Activated naive CD8-positive, alpha-beta T cell treated with anti-CD3 and anti-CD28 coated beads, Interleukin-2, amount 10 ng/mL, durations not matched to agents 7 days and 5 days (primary cell): Measurements from ENCODE around the gene ABCC9. TPM values are rescaled to one million over a fixed set of nuclear protein-coding genes. Genes with fewer than 3 reads are reported as not detected.

Source experiments
- ATAC-seq: fragments of 150-1000 bp; cut with Tn5 transposase; one replicate; pipeline ENCODE4 v1.10.0; 2021; ENCODE audit warnings: low read depth, moderate library complexity
- POLR2A ChIA-PET: fragments of 350-600 bp; sonication (Branson Sonifier 250); formaldehyde crosslinking; loops from one replicate; lab custom pipeline; 2021; ENCODE audit warnings: antibody characterized with exemption; lab: Charles Lee
- DNase-seq: peaks from one replicate; pipeline ENCODE4 v3.0.0; 2021
- H3K27ac Mint-ChIP-seq: one replicate; pipeline ENCODE4 v1.8.0; 2022; ENCODE audit warnings: mild to moderate bottlenecking, mixed read lengths
- H3K27me3 Mint-ChIP-seq: one replicate; pipeline ENCODE4 v1.8.0; 2022; ENCODE audit warnings: mild to moderate bottlenecking, moderate library complexity, mixed read lengths
- H3K36me3 Mint-ChIP-seq: one replicate; pipeline ENCODE4 v1.8.0; 2021; ENCODE audit warnings: mild to moderate bottlenecking, mixed read lengths
- H3K4me1 Mint-ChIP-seq: one replicate; pipeline ENCODE4 v1.8.0; 2021; ENCODE audit warnings: mixed read lengths
- H3K4me3 Mint-ChIP-seq: one replicate; pipeline ENCODE4 v1.8.0; 2022; ENCODE audit warnings: mild to moderate bottlenecking, moderate library complexity, mixed read lengths
- H3K9me3 Mint-ChIP-seq: one replicate; pipeline ENCODE4 v1.8.0; 2021; ENCODE audit warnings: mixed read lengths
- total RNA-seq, 2 experiments: library from RNA; stranded (reverse); gene quantifications; one replicate each; pipeline ENCODE4 v1.2.3, GENCODE V29; 2021

ABCC9 gene
- total RNA-seq, 2 experiments from 2014 or later = not detected

DNA sequence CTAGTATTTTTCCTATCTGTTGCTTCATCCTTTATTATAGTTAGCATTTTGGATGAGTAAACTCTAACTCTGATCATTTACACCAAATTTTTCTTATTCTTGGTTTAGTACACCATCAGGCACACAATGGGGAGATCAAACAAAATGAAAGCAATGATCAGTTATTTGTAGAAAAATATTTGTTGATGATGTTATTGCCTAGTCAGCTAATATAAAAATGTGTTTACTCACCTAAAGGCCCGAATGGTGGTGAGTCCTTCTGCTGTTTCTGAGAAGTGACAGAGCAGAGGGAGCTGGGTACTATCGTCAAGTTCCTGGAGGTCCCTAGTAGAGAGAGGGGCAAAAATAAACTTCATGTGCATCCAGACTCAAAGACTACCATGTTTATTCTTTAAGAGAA, 103.4 kb downstream of the ABCC9 start:
- H3K4me3 Mint-ChIP-seq = no peak overlapping the region
- H3K36me3 Mint-ChIP-seq = no peaks in the 10 kb centered on the region
- H3K27me3 Mint-ChIP-seq = no peaks in the 10 kb centered on the region
- POLR2A ChIA-PET = no interaction called here
- no peaks in the 10 kb centered on the region for H3K4me1 Mint-ChIP-seq
- ATAC-seq (no peak), DNase-seq (no peak)
- no peaks in the 10 kb centered on the region for H3K9me3 Mint-ChIP-seq
- no peak overlapping the region for H3K27ac Mint-ChIP-seq

DNA sequence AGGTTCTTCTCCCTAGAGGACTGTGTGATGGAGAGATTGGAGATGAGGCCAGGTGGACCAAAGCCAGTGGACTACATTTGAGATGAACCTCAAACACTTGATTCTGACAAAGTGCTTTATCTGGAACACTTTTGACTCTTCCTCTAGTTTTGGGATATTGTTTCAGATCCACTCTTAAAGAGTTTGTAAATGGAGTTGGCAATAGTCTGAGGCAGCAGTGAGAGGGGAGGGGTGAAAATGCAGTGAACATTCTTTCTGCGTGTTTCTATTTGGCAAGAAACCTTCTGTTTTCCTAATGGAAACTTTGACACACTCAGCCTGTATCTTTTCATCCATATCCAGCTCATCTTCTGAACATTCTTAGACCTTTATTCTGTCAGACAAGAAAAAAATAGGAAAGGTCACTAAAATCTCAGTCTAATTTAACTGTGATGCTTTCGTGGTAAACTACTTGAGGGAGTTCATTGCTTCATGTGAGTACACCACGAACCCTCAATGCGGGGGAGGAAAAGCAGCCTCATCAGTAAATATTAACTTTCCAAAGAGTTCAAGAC, 109.4 kb downstream of the ABCC9 start:
- no peak overlapping the region for H3K27ac Mint-ChIP-seq
- H3K27me3 Mint-ChIP-seq = no peaks in the 10 kb centered on the region
- ATAC-seq (no peak), DNase-seq (no peak)
- POLR2A ChIA-PET = no interaction called here
- no peaks in the 10 kb centered on the region for H3K9me3 Mint-ChIP-seq
- no peaks in the 10 kb centered on the region for H3K4me1 Mint-ChIP-seq
- H3K4me3 Mint-ChIP-seq = no peak overlapping the region
- no peaks in the 10 kb centered on the region for H3K36me3 Mint-ChIP-seq

GRCh38 chr12:21828779-21829178, 112.4 kb downstream of the ABCC9 start:
- no peaks in the 10 kb centered on the region for H3K36me3 Mint-ChIP-seq
- no peak for DNase-seq
- POLR2A ChIA-PET = no interaction called here
- H3K4me3 Mint-ChIP-seq = no peak overlapping the region
- ATAC-seq = no peak
- no peaks in the 10 kb centered on the region for H3K9me3 Mint-ChIP-seq
- no peaks in the 10 kb centered on the region for H3K27me3 Mint-ChIP-seq
- H3K4me1 Mint-ChIP-seq = no peaks in the 10 kb centered on the region
- H3K27ac Mint-ChIP-seq = no peak overlapping the region

GRCh38 chr12:21828136-21828775, 113.0 kb downstream of the ABCC9 start:
- ATAC-seq (no peak), DNase-seq (no peak)
- Mint-ChIP-seq H3K4me1 (no peaks in the 10 kb centered on the region), H3K9me3 (no peaks in the 10 kb centered on the region), H3K4me3 (no peak overlapping the region), H3K36me3 (no peaks in the 10 kb centered on the region), H3K27me3 (no peaks in the 10 kb centered on the region), H3K27ac (no peak overlapping the region)
- POLR2A ChIA-PET = no interaction called here

GRCh38 chr12:21827083-21827482, 114.1 kb downstream of the ABCC9 start:
- DNase-seq (no peak), ATAC-seq (no peak)
- Mint-ChIP-seq H3K9me3 (no peaks in the 10 kb centered on the region), H3K4me3 (no peak overlapping the region), H3K27ac (no peak overlapping the region), H3K4me1 (no peaks in the 10 kb centered on the region), H3K27me3 (no peaks in the 10 kb centered on the region), H3K36me3 (no peaks in the 10 kb centered on the region)
- POLR2A ChIA-PET = no interaction called here

DNA sequence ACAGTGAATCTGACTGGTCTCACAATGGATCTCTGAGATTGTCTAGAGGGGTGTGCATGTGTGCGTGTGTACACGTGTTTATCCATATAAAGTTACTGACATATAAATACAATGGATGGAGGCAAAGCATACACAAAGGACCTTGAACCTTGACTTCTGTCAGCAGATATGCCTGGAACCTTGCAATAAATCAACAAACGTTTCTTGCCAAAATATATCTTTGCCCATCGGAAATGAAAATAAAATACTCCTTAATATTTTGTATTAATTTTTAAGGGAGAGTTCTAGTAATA, 114.7 kb downstream of the ABCC9 start:
- ATAC-seq (no peak), DNase-seq (no peak)
- Mint-ChIP-seq H3K27ac (no peak overlapping the region), H3K4me3 (no peak overlapping the region), H3K27me3 (no peaks in the 10 kb centered on the region), H3K4me1 (no peaks in the 10 kb centered on the region), H3K36me3 (no peaks in the 10 kb centered on the region), H3K9me3 (no peaks in the 10 kb centered on the region)
- POLR2A ChIA-PET = no interaction called here

- ATAC-seq (no peak), DNase-seq (no peak)
- Mint-ChIP-seq H3K27me3 (no peaks in the 10 kb centered on the region), H3K4me1 (no peaks in the 10 kb centered on the region), H3K27ac (no peak overlapping the region), H3K36me3 (no peaks in the 10 kb centered on the region), H3K9me3 (no peaks in the 10 kb centered on the region), H3K4me3 (no peak overlapping the region)
- POLR2A ChIA-PET = no interaction called here
Observed at GRCh38 chr12:21825886-21826617, 115.2 kb downstream of the ABCC9 start.

DNA sequence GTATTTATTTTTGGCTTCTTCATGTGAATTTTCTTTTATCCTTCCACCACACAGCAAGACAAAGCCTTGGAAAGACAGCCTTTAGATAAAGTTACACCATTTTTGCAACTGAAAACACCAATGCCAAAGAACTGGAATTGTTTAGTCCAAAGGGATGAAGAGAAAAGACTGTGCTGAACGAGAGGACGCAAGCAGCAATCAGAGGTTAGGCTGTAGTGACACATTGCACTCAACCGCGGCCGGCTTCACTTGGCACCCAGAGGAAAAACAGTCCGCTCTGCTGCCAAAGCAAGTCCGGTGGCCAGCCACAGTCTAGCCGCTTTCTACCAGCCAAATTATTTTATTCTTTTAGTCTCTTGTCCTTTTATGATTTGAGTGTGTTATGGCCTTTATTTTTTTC, 117.6 kb downstream of the ABCC9 start:
- no peaks in the 10 kb centered on the region for H3K27me3 Mint-ChIP-seq
- H3K4me3 Mint-ChIP-seq = no peak overlapping the region
- no peaks in the 10 kb centered on the region for H3K9me3 Mint-ChIP-seq
- H3K27ac Mint-ChIP-seq = no peak overlapping the region
- no peak for DNase-seq
- POLR2A ChIA-PET = no interaction called here
- H3K4me1 Mint-ChIP-seq = no peaks in the 10 kb centered on the region
- no peaks in the 10 kb centered on the region for H3K36me3 Mint-ChIP-seq
- no peak for ATAC-seq

DNA sequence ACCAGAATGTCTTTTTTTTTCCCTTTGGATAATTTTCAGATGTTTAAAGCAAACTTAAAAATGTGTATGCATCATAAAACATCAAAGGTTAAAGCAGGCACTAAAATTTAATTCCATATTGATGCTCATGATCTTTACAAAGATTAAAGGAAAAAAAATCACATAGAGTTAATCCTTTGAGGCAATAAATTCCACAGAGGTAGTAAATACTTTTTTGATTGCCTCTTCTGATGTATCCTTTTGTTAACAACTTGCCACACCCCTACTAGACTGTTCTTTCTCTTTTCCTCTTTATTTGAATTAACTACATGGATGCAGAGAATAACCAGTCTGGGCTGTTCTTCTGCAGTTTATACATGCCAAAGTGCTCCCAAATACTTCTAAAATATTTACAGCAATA, 121.5 kb downstream of the ABCC9 start:
- ATAC-seq = no peak
- Mint-ChIP-seq H3K4me1 (no peaks in the 10 kb centered on the region), H3K27me3 (no peaks in the 10 kb centered on the region), H3K4me3 (no peak overlapping the region), H3K27ac (no peak overlapping the region), H3K9me3 (no peaks in the 10 kb centered on the region), H3K36me3 (no peaks in the 10 kb centered on the region)
- POLR2A ChIA-PET = no interaction called here
- DNase-seq = no peak

DNA sequence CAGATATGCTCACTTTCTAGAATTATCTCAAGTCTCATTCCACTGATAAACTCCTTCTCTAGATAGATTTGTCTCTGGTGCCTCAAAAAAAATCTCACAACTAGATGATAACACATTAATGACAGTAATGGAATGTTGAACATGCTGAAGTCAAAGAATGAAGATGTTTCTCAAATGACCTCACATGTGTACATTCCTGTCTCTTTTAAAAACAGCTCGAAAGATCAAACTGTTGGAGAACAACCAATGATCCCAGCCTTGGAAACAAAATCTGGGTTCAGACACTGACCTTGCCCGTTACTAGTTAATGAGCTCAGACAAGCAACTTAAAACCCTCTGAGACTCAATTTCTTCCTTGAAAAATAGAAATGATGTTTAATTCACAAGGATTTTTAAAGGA, 122.0 kb downstream of the ABCC9 start:
- POLR2A ChIA-PET = no interaction called here
- Mint-ChIP-seq H3K27ac (no peak overlapping the region), H3K4me3 (no peak overlapping the region), H3K36me3 (no peaks in the 10 kb centered on the region), H3K4me1 (no peaks in the 10 kb centered on the region), H3K9me3 (no peaks in the 10 kb centered on the region), H3K27me3 (no peaks in the 10 kb centered on the region)
- DNase-seq (no peak), ATAC-seq (no peak)

DNA sequence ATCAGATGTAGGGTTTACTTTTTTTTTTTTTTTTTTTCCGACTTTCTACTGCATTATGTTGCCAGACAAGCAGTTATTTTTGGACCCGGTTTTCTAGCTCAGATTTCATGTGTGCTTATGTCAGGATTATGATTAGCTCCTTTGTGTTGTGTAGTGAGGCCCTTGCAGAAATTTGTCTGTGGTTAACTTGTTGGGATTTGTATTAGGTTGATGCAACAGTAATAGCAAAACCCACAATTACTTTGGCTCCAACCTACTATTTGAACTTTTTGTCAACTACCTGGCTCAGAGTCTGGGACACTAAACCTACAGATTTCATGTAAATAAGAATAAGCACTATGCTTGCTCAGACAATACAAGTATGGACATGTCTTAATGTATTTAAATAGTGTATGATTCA, 122.6 kb downstream of the ABCC9 start:
- no peak overlapping the region for H3K27ac Mint-ChIP-seq
- H3K9me3 Mint-ChIP-seq = no peaks in the 10 kb centered on the region
- ATAC-seq = no peak
- no peaks in the 10 kb centered on the region for H3K36me3 Mint-ChIP-seq
- no peaks in the 10 kb centered on the region for H3K27me3 Mint-ChIP-seq
- no peaks in the 10 kb centered on the region for H3K4me1 Mint-ChIP-seq
- POLR2A ChIA-PET = no interaction called here
- no peak for DNase-seq
- H3K4me3 Mint-ChIP-seq = no peak overlapping the region

DNA sequence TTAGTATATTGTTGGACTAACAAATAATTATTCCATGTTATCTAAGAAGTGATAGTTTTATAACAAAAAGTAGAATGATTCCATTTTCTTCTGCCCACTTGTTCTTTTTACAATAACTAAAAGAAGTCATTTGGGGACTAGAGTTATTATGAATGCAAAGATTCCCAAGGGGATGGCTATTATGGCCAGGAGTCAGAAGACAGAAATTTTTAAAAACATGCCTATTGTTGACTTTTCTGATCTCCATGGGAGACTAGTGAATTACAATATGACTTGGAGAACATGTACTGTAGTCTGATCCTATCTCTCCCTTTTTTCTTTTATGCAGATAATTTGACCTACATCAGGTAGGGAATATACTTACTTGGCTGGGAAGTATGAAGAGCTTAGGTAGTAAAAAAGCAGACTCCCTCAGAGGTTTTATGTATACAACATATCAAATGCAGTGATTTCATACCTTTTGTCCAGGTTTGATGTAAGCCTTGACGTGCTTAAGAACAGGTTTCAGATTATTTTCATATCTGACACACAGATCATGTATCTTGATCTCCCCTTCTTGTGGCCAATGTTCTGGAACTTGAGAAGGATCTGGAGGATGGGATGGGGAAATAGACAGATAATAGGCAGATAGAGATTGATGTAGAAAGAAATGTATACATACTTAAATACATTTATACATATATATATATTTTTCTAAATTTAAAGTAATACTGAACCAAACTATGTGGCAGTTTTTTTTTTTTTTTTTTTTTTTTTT, 125.7 kb downstream of the ABCC9 start:
- Mint-ChIP-seq H3K36me3 (no peaks in the 10 kb centered on the region), H3K27ac (no peak overlapping the region), H3K4me3 (no peak overlapping the region), H3K4me1 (no peaks in the 10 kb centered on the region), H3K27me3 (no peaks in the 10 kb centered on the region), H3K9me3 (no peaks in the 10 kb centered on the region)
- DNase-seq = no peak
- no peak for ATAC-seq
- POLR2A ChIA-PET = no interaction called here

- POLR2A ChIA-PET = no interaction called here
- H3K27ac Mint-ChIP-seq = no peak overlapping the region
- H3K27me3 Mint-ChIP-seq = no peaks in the 10 kb centered on the region
- no peak overlapping the region for H3K4me3 Mint-ChIP-seq
- H3K36me3 Mint-ChIP-seq = no peaks in the 10 kb centered on the region
- no peak for DNase-seq
- H3K9me3 Mint-ChIP-seq = peaks cover 1% of the 10 kb centered on the region
- no peak for ATAC-seq
- no peaks in the 10 kb centered on the region for H3K4me1 Mint-ChIP-seq
Observed at GRCh38 chr12:21814814-21815213, 126.4 kb downstream of the ABCC9 start.

- DNase-seq (no peak), ATAC-seq (no peak)
- no peaks in the 10 kb centered on the region for H3K27me3 Mint-ChIP-seq
- no peak overlapping the region for H3K27ac Mint-ChIP-seq
- H3K4me1 Mint-ChIP-seq = no peaks in the 10 kb centered on the region
- H3K9me3 Mint-ChIP-seq = peaks cover 1% of the 10 kb centered on the region
- no peaks in the 10 kb centered on the region for H3K36me3 Mint-ChIP-seq
- H3K4me3 Mint-ChIP-seq = no peak overlapping the region
- POLR2A ChIA-PET = no interaction called here
Observed at GRCh38 chr12:21814327-21814726, 126.9 kb downstream of the ABCC9 start.
